ENCODE measurements around the gene MAN1A2.

The MAN1A2 gene

GRCh38 chr1:117559139-117559538 lies 191.9 kb downstream of the MAN1A2 start:
- Histone ChIP-seq H3K4me1 (ENCODE audit: control insufficient read depth, insufficient read depth, low read length) (no peaks in the 10 kb centered on the region), H3K27ac (ENCODE audit: low read depth, low read length) (no peak overlapping the region), H3K36me3 (ENCODE audit: control insufficient read depth, insufficient read depth, low read length) (no peaks in the 10 kb centered on the region), H3K27me3 (ENCODE audit: control insufficient read depth, insufficient read depth, low read length) (no peaks in the 10 kb centered on the region), H3K9ac (ENCODE audit: low read length) (no peak overlapping the region), H3K4me3 (ENCODE audit: low read length) (no peak overlapping the region)

GRCh38 chr1:117559985-117560384 lies 192.7 kb downstream of the MAN1A2 start:
- no peaks in the 10 kb centered on the region for H3K27me3 ChIP-seq (ENCODE audit: control insufficient read depth, insufficient read depth, low read length)
- no peak overlapping the region for H3K27ac ChIP-seq (ENCODE audit: low read depth, low read length)
- no peaks in the 10 kb centered on the region for H3K4me1 ChIP-seq (ENCODE audit: control insufficient read depth, insufficient read depth, low read length)
- no peak overlapping the region for H3K4me3 ChIP-seq (ENCODE audit: low read length)
- H3K9ac ChIP-seq (ENCODE audit: low read length): no peak overlapping the region
- no peaks in the 10 kb centered on the region for H3K36me3 ChIP-seq (ENCODE audit: control insufficient read depth, insufficient read depth, low read length)

GRCh38 chr1:117561071-117561470 lies 193.8 kb downstream of the MAN1A2 start:
- Histone ChIP-seq H3K36me3 (ENCODE audit: control insufficient read depth, insufficient read depth, low read length) (no peaks in the 10 kb centered on the region), H3K9ac (ENCODE audit: low read length) (no peak overlapping the region), H3K27me3 (ENCODE audit: control insufficient read depth, insufficient read depth, low read length) (no peaks in the 10 kb centered on the region), H3K27ac (ENCODE audit: low read depth, low read length) (no peak overlapping the region), H3K4me3 (ENCODE audit: low read length) (no peak overlapping the region), H3K4me1 (ENCODE audit: control insufficient read depth, insufficient read depth, low read length) (no peaks in the 10 kb centered on the region)

GRCh38 chr1:117561551-117561950 lies 194.3 kb downstream of the MAN1A2 start:
- Histone ChIP-seq H3K4me3 (ENCODE audit: low read length) (no peak overlapping the region), H3K4me1 (ENCODE audit: control insufficient read depth, insufficient read depth, low read length) (no peaks in the 10 kb centered on the region), H3K9ac (ENCODE audit: low read length) (no peak overlapping the region), H3K27ac (ENCODE audit: low read depth, low read length) (no peak overlapping the region), H3K36me3 (ENCODE audit: control insufficient read depth, insufficient read depth, low read length) (no peaks in the 10 kb centered on the region), H3K27me3 (ENCODE audit: control insufficient read depth, insufficient read depth, low read length) (no peaks in the 10 kb centered on the region)

- Histone ChIP-seq H3K27me3 (ENCODE audit: control insufficient read depth, insufficient read depth, low read length) (no peaks in the 10 kb centered on the region), H3K27ac (ENCODE audit: low read depth, low read length) (no peak overlapping the region), H3K36me3 (ENCODE audit: control insufficient read depth, insufficient read depth, low read length) (no peaks in the 10 kb centered on the region), H3K4me3 (ENCODE audit: low read length) (no peak overlapping the region), H3K4me1 (ENCODE audit: control insufficient read depth, insufficient read depth, low read length) (no peaks in the 10 kb centered on the region), H3K9ac (ENCODE audit: low read length) (no peak overlapping the region)
These were observed 195.6 kb downstream of the MAN1A2 start for GRCh38 chr1:117562581-117563491.

GRCh38 chr1:117563492-117563875 lies 196.2 kb downstream of the MAN1A2 start:
- Histone ChIP-seq H3K9ac (ENCODE audit: low read length) (no peak overlapping the region), H3K36me3 (ENCODE audit: control insufficient read depth, insufficient read depth, low read length) (no peaks in the 10 kb centered on the region), H3K4me1 (ENCODE audit: control insufficient read depth, insufficient read depth, low read length) (no peaks in the 10 kb centered on the region), H3K27me3 (ENCODE audit: control insufficient read depth, insufficient read depth, low read length) (no peaks in the 10 kb centered on the region), H3K4me3 (ENCODE audit: low read length) (no peak overlapping the region), H3K27ac (ENCODE audit: low read depth, low read length) (no peak overlapping the region)

- no peak overlapping the region for H3K9ac ChIP-seq (ENCODE audit: low read length)
- H3K27me3 ChIP-seq (ENCODE audit: control insufficient read depth, insufficient read depth, low read length): no peaks in the 10 kb centered on the region
- no peak overlapping the region for H3K27ac ChIP-seq (ENCODE audit: low read depth, low read length)
- H3K4me1 ChIP-seq (ENCODE audit: control insufficient read depth, insufficient read depth, low read length): no peaks in the 10 kb centered on the region
- no peaks in the 10 kb centered on the region for H3K36me3 ChIP-seq (ENCODE audit: control insufficient read depth, insufficient read depth, low read length)
- H3K4me3 ChIP-seq (ENCODE audit: low read length): no peak overlapping the region
These were observed 197.2 kb downstream of the MAN1A2 start for GRCh38 chr1:117564227-117565075.

- Histone ChIP-seq H3K36me3 (ENCODE audit: control insufficient read depth, insufficient read depth, low read length) (no peaks in the 10 kb centered on the region), H3K9ac (ENCODE audit: low read length) (no peak overlapping the region), H3K4me3 (ENCODE audit: low read length) (no peak overlapping the region), H3K4me1 (ENCODE audit: control insufficient read depth, insufficient read depth, low read length) (no peaks in the 10 kb centered on the region), H3K27ac (ENCODE audit: low read depth, low read length) (no peak overlapping the region), H3K27me3 (ENCODE audit: control insufficient read depth, insufficient read depth, low read length) (no peaks in the 10 kb centered on the region)
These were observed 197.9 kb downstream of the MAN1A2 start for GRCh38 chr1:117565076-117565556.

- Histone ChIP-seq H3K9ac (ENCODE audit: low read length) (no peak overlapping the region), H3K36me3 (ENCODE audit: control insufficient read depth, insufficient read depth, low read length) (no peaks in the 10 kb centered on the region), H3K27me3 (ENCODE audit: control insufficient read depth, insufficient read depth, low read length) (no peaks in the 10 kb centered on the region), H3K27ac (ENCODE audit: low read depth, low read length) (no peak overlapping the region), H3K4me1 (ENCODE audit: control insufficient read depth, insufficient read depth, low read length) (no peaks in the 10 kb centered on the region), H3K4me3 (ENCODE audit: low read length) (no peak overlapping the region)
These were observed 198.7 kb downstream of the MAN1A2 start for GRCh38 chr1:117565745-117566455.

GRCh38 chr1:117566556-117566955 lies 199.3 kb downstream of the MAN1A2 start:
- Histone ChIP-seq H3K4me3 (ENCODE audit: low read length) (no peak overlapping the region), H3K4me1 (ENCODE audit: control insufficient read depth, insufficient read depth, low read length) (no peaks in the 10 kb centered on the region), H3K27me3 (ENCODE audit: control insufficient read depth, insufficient read depth, low read length) (no peaks in the 10 kb centered on the region), H3K9ac (ENCODE audit: low read length) (no peak overlapping the region), H3K27ac (ENCODE audit: low read depth, low read length) (no peak overlapping the region), H3K36me3 (ENCODE audit: control insufficient read depth, insufficient read depth, low read length) (no peaks in the 10 kb centered on the region)

- Histone ChIP-seq H3K36me3 (ENCODE audit: control insufficient read depth, insufficient read depth, low read length) (no peaks in the 10 kb centered on the region), H3K4me1 (ENCODE audit: control insufficient read depth, insufficient read depth, low read length) (no peaks in the 10 kb centered on the region), H3K27ac (ENCODE audit: low read depth, low read length) (no peak overlapping the region), H3K9ac (ENCODE audit: low read length) (no peak overlapping the region), H3K27me3 (ENCODE audit: control insufficient read depth, insufficient read depth, low read length) (no peaks in the 10 kb centered on the region), H3K4me3 (ENCODE audit: low read length) (no peak overlapping the region)
These were observed 200.2 kb downstream of the MAN1A2 start for GRCh38 chr1:117567435-117567834.

GRCh38 chr1:117567976-117568375 lies 200.7 kb downstream of the MAN1A2 start:
- Histone ChIP-seq H3K4me3 (ENCODE audit: low read length) (no peak overlapping the region), H3K9ac (ENCODE audit: low read length) (no peak overlapping the region), H3K36me3 (ENCODE audit: control insufficient read depth, insufficient read depth, low read length) (no peaks in the 10 kb centered on the region), H3K27me3 (ENCODE audit: control insufficient read depth, insufficient read depth, low read length) (no peaks in the 10 kb centered on the region), H3K4me1 (ENCODE audit: control insufficient read depth, insufficient read depth, low read length) (no peaks in the 10 kb centered on the region), H3K27ac (ENCODE audit: low read depth, low read length) (no peak overlapping the region)
